Measurements from ENCODE around the gene NRXN3.

NRXN3 gene

GRCh38 chr14:79137045-79137430 lies 966.9 kb downstream of the NRXN3 start:
- Histone ChIP-seq H3K4me3 (ENCODE audit: insufficient read depth, low read depth, low read length, poor library complexity, severe bottlenecking) (no peak overlapping the region), H3K9me3 (ENCODE audit: control insufficient read depth, low read length) (no peaks in the 10 kb centered on the region), H3K27ac (ENCODE audit: insufficient read depth, low read length, poor library complexity, severe bottlenecking) (no peak overlapping the region), H3K36me3 (ENCODE audit: control insufficient read depth, insufficient read depth, low read length) (no peaks in the 10 kb centered on the region), H3K4me1 (ENCODE audit: control insufficient read depth, insufficient read depth, low read length, poor library complexity, severe bottlenecking) (no peaks in the 10 kb centered on the region), H3K27me3 (replicated peaks; ENCODE audit: control insufficient read depth, insufficient read depth, low read length, poor library complexity, severe bottlenecking) (no peaks in the 10 kb centered on the region)
- DNase-seq, result no peak

- Histone ChIP-seq H3K4me3 (ENCODE audit: insufficient read depth, low read depth, low read length, poor library complexity, severe bottlenecking) (no peak overlapping the region), H3K9me3 (ENCODE audit: control insufficient read depth, low read length) (no peaks in the 10 kb centered on the region), H3K4me1 (ENCODE audit: control insufficient read depth, insufficient read depth, low read length, poor library complexity, severe bottlenecking) (no peaks in the 10 kb centered on the region), H3K27ac (ENCODE audit: insufficient read depth, low read length, poor library complexity, severe bottlenecking) (no peak overlapping the region), H3K27me3 (replicated peaks; ENCODE audit: control insufficient read depth, insufficient read depth, low read length, poor library complexity, severe bottlenecking) (no peaks in the 10 kb centered on the region), H3K36me3 (ENCODE audit: control insufficient read depth, insufficient read depth, low read length) (no peaks in the 10 kb centered on the region)
- no peak for DNase-seq
Measured at GRCh38 chr14:79137836-79138235, 967.7 kb downstream of the NRXN3 start.

DNA sequence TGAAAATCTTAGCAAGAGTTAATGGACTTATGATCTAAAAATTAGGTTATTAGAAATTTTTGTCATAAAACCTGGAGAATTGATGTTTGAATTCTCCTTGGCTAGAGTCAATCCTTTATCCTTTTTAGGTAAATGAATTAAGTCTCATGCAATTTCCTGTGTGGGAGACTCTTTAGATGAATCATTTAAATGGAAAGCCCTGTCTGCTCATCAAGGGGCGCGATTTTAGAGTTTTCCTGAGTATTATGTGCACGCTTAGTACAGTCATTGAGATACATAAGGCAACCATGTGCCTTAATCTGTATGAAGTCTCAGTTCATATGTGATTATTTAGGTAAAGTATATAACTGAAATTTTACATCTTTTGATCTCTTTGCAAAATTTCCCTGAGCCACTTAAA lies 974.7 kb downstream of the NRXN3 start:
- no peak for DNase-seq
- no peak overlapping the region for H3K27ac ChIP-seq (ENCODE audit: insufficient read depth, low read length, poor library complexity, severe bottlenecking)
- H3K36me3 ChIP-seq (ENCODE audit: control insufficient read depth, insufficient read depth, low read length), result no peaks in the 10 kb centered on the region
- no peaks in the 10 kb centered on the region for H3K4me1 ChIP-seq (ENCODE audit: control insufficient read depth, insufficient read depth, low read length, poor library complexity, severe bottlenecking)
- no peaks in the 10 kb centered on the region for H3K9me3 ChIP-seq (ENCODE audit: control insufficient read depth, low read length)
- no peak overlapping the region for H3K4me3 ChIP-seq (ENCODE audit: insufficient read depth, low read depth, low read length, poor library complexity, severe bottlenecking)
- no peaks in the 10 kb centered on the region for H3K27me3 ChIP-seq (replicated peaks; ENCODE audit: control insufficient read depth, insufficient read depth, low read length, poor library complexity, severe bottlenecking)

DNA sequence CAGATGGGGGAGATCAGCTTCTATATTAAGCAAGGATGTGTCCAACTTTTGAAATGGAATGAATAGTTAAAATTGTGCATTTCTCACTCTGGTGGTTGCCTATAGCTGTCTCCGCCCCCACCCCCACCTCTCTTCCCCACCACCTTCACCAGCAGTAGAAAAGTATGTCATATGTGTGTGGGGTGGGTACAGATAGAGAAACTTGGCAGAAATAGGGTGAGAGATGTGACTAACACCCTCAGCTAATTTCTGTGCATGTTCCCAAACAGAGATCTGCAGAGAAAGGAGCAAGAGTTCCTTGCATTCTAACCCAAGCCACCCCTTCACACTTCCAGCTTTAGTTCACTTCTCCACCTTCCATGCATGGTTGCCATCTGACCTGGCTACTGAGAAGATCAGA lies 980.1 kb downstream of the NRXN3 start:
- no peak for DNase-seq
- no peak overlapping the region for H3K4me3 ChIP-seq (ENCODE audit: insufficient read depth, low read depth, low read length, poor library complexity, severe bottlenecking)
- no peaks in the 10 kb centered on the region for H3K9me3 ChIP-seq (ENCODE audit: control insufficient read depth, low read length)
- H3K4me1 ChIP-seq (ENCODE audit: control insufficient read depth, insufficient read depth, low read length, poor library complexity, severe bottlenecking), result no peaks in the 10 kb centered on the region
- no peaks in the 10 kb centered on the region for H3K27me3 ChIP-seq (replicated peaks; ENCODE audit: control insufficient read depth, insufficient read depth, low read length, poor library complexity, severe bottlenecking)
- no peaks in the 10 kb centered on the region for H3K36me3 ChIP-seq (ENCODE audit: control insufficient read depth, insufficient read depth, low read length)
- no peak overlapping the region for H3K27ac ChIP-seq (ENCODE audit: insufficient read depth, low read length, poor library complexity, severe bottlenecking)

- DNase-seq, result no peak
- Histone ChIP-seq H3K4me3 (ENCODE audit: insufficient read depth, low read depth, low read length, poor library complexity, severe bottlenecking) (no peak overlapping the region), H3K9me3 (ENCODE audit: control insufficient read depth, low read length) (no peaks in the 10 kb centered on the region), H3K27ac (ENCODE audit: insufficient read depth, low read length, poor library complexity, severe bottlenecking) (no peak overlapping the region), H3K27me3 (replicated peaks; ENCODE audit: control insufficient read depth, insufficient read depth, low read length, poor library complexity, severe bottlenecking) (no peaks in the 10 kb centered on the region), H3K36me3 (ENCODE audit: control insufficient read depth, insufficient read depth, low read length) (no peaks in the 10 kb centered on the region), H3K4me1 (ENCODE audit: control insufficient read depth, insufficient read depth, low read length, poor library complexity, severe bottlenecking) (no peaks in the 10 kb centered on the region)
Measured at GRCh38 chr14:79157369-79157768, 987.2 kb downstream of the NRXN3 start.

DNA sequence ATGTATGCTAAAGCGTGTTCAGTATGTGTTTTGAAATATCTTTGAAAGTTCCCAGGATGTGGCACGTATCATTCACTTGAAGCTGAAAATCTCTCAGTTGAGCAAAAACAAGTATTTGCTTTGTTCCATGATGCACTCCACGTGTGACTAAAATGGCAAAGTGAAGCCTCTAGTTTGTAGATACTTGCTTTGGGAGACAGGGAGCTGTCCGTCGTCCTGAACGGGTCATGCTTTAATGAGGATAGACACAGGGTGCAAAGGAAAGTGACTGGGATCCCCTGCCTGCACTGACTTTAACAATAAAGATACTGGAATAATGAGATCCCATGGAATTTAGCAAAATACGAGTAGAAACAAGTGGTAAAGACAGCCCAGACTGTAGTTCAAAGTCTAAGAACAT lies 991.4 kb downstream of the NRXN3 start:
- Histone ChIP-seq H3K4me1 (ENCODE audit: control insufficient read depth, insufficient read depth, low read length, poor library complexity, severe bottlenecking) (no peaks in the 10 kb centered on the region), H3K36me3 (ENCODE audit: control insufficient read depth, insufficient read depth, low read length) (no peaks in the 10 kb centered on the region), H3K27ac (ENCODE audit: insufficient read depth, low read length, poor library complexity, severe bottlenecking) (no peak overlapping the region), H3K27me3 (replicated peaks; ENCODE audit: control insufficient read depth, insufficient read depth, low read length, poor library complexity, severe bottlenecking) (no peaks in the 10 kb centered on the region), H3K9me3 (ENCODE audit: control insufficient read depth, low read length) (no peaks in the 10 kb centered on the region), H3K4me3 (ENCODE audit: insufficient read depth, low read depth, low read length, poor library complexity, severe bottlenecking) (no peak overlapping the region)
- no peak for DNase-seq

DNA sequence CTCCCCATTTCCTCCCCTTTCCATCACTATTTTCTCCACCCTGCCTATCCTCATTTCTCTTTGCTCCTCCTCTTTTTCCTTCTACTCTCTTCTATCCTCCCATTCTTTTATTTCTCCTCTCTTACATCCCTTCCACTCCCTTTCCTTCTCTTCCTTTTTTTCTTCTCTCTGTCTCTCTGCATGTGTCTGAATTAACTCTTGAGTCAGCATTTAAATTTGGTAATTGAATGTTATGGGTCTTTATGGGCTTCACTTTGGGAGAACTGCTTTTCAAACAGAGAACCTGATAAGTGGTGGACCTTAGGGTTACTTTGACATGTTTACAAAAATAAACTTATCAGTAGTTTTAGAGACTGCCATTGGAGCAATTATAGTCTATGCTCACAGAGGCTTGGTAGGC lies 992.7 kb downstream of the NRXN3 start:
- DNase-seq, result no peak
- Histone ChIP-seq H3K27ac (ENCODE audit: insufficient read depth, low read length, poor library complexity, severe bottlenecking) (no peak overlapping the region), H3K36me3 (ENCODE audit: control insufficient read depth, insufficient read depth, low read length) (no peaks in the 10 kb centered on the region), H3K4me3 (ENCODE audit: insufficient read depth, low read depth, low read length, poor library complexity, severe bottlenecking) (no peak overlapping the region), H3K4me1 (ENCODE audit: control insufficient read depth, insufficient read depth, low read length, poor library complexity, severe bottlenecking) (no peaks in the 10 kb centered on the region), H3K27me3 (replicated peaks; ENCODE audit: control insufficient read depth, insufficient read depth, low read length, poor library complexity, severe bottlenecking) (no peaks in the 10 kb centered on the region), H3K9me3 (ENCODE audit: control insufficient read depth, low read length) (no peaks in the 10 kb centered on the region)

DNA sequence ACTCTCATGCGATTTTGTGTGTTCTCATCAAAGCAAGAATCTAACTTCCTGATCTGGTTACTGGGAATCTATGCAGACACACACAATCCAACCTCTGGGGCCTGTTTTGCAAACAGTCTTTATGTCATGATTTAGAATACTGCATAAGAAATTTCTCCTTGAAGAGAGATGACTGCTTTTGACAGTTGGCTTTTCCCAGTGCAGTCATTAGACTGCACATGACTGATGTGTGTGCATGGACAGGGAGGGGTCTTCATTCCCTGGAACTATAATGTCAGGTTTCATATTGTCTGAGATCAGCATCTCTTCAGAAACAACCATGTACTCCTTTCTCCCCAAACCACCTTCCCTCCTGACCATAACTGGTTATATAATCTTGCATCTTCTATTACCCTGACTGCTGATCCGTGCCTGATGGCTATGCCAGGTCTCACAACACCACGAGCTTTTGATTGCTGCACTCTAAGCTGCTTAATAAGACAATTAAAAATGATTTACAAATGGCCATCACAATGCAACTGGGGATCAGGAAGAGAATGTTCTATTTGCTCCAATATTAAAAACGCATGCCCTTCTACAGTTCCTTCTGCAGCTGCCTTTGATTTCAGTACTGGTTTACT lies 995.4 kb downstream of the NRXN3 start:
- no peaks in the 10 kb centered on the region for H3K4me1 ChIP-seq (ENCODE audit: control insufficient read depth, insufficient read depth, low read length, poor library complexity, severe bottlenecking)
- no peaks in the 10 kb centered on the region for H3K36me3 ChIP-seq (ENCODE audit: control insufficient read depth, insufficient read depth, low read length)
- no peaks in the 10 kb centered on the region for H3K27me3 ChIP-seq (replicated peaks; ENCODE audit: control insufficient read depth, insufficient read depth, low read length, poor library complexity, severe bottlenecking)
- DNase-seq, result no peak
- no peak overlapping the region for H3K27ac ChIP-seq (ENCODE audit: insufficient read depth, low read length, poor library complexity, severe bottlenecking)
- no peaks in the 10 kb centered on the region for H3K9me3 ChIP-seq (ENCODE audit: control insufficient read depth, low read length)
- no peak overlapping the region for H3K4me3 ChIP-seq (ENCODE audit: insufficient read depth, low read depth, low read length, poor library complexity, severe bottlenecking)

DNA sequence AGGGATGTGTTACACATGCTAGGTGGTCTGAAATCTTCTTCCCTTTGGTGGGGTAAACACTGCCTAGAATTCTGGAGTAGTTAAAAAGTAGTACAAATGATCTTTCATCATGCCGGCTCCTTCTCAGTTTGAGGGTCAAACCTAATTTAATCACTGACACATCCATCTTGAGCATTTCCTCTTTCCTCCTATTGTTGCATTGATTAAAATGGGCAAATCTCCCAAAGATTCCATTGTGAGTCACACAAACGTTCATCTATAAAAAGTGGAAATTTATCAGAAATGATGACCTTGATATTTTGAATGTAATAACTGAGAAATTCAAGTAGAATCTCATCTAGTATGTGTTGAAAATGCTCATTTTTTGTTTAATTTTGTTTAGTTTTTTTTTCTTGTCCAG lies 996.0 kb downstream of the NRXN3 start:
- Histone ChIP-seq H3K4me3 (ENCODE audit: insufficient read depth, low read depth, low read length, poor library complexity, severe bottlenecking) (no peak overlapping the region), H3K27me3 (replicated peaks; ENCODE audit: control insufficient read depth, insufficient read depth, low read length, poor library complexity, severe bottlenecking) (no peaks in the 10 kb centered on the region), H3K36me3 (ENCODE audit: control insufficient read depth, insufficient read depth, low read length) (no peaks in the 10 kb centered on the region), H3K4me1 (ENCODE audit: control insufficient read depth, insufficient read depth, low read length, poor library complexity, severe bottlenecking) (no peaks in the 10 kb centered on the region), H3K9me3 (ENCODE audit: control insufficient read depth, low read length) (no peaks in the 10 kb centered on the region), H3K27ac (ENCODE audit: insufficient read depth, low read length, poor library complexity, severe bottlenecking) (no peak overlapping the region)
- no peak for DNase-seq

- H3K27me3 ChIP-seq (replicated peaks; ENCODE audit: control insufficient read depth, insufficient read depth, low read length, poor library complexity, severe bottlenecking), result no peaks in the 10 kb centered on the region
- no peaks in the 10 kb centered on the region for H3K4me1 ChIP-seq (ENCODE audit: control insufficient read depth, insufficient read depth, low read length, poor library complexity, severe bottlenecking)
- H3K27ac ChIP-seq (ENCODE audit: insufficient read depth, low read length, poor library complexity, severe bottlenecking), result no peak overlapping the region
- H3K4me3 ChIP-seq (ENCODE audit: insufficient read depth, low read depth, low read length, poor library complexity, severe bottlenecking), result no peak overlapping the region
- DNase-seq, result no peak
- H3K36me3 ChIP-seq (ENCODE audit: control insufficient read depth, insufficient read depth, low read length), result no peaks in the 10 kb centered on the region
- H3K9me3 ChIP-seq (ENCODE audit: control insufficient read depth, low read length), result no peaks in the 10 kb centered on the region
Measured at GRCh38 chr14:79167957-79168356, 997.8 kb downstream of the NRXN3 start.

GRCh38 chr14:79175671-79176070 lies 1005.5 kb downstream of the NRXN3 start:
- H3K36me3 ChIP-seq (ENCODE audit: control insufficient read depth, insufficient read depth, low read length), result no peaks in the 10 kb centered on the region
- no peaks in the 10 kb centered on the region for H3K4me1 ChIP-seq (ENCODE audit: control insufficient read depth, insufficient read depth, low read length, poor library complexity, severe bottlenecking)
- H3K4me3 ChIP-seq (ENCODE audit: insufficient read depth, low read depth, low read length, poor library complexity, severe bottlenecking), result no peak overlapping the region
- DNase-seq, result no peak
- H3K9me3 ChIP-seq (ENCODE audit: control insufficient read depth, low read length), result no peaks in the 10 kb centered on the region
- H3K27ac ChIP-seq (ENCODE audit: insufficient read depth, low read length, poor library complexity, severe bottlenecking), result no peak overlapping the region
- no peaks in the 10 kb centered on the region for H3K27me3 ChIP-seq (replicated peaks; ENCODE audit: control insufficient read depth, insufficient read depth, low read length, poor library complexity, severe bottlenecking)

Measured in effector memory CD4-positive, alpha-beta T cell (primary cell).